Mesendoderm (in vitro differentiated cells): ENCODE measurements around the gene SDR42E2.

ENCODE experiments used
- DNase-seq: peaks from one replicate; pipeline ENCODE4 v3.0.0; 2013
- H2AK5ac ChIP-seq: 2 replicates; pipeline ENCODE4 v1.6.1; 2013; ENCODE audit warnings: low read length, inconsistent platforms
- H2BK120ac ChIP-seq: 2 replicates; pipeline ENCODE4 v1.6.1; 2013; ENCODE audit warnings: low read depth, mild to moderate bottlenecking, low read length, moderate library complexity, mixed read lengths
- H2BK15ac ChIP-seq: replicated peaks from 2 replicates; pipeline ENCODE4 v1.6.1; 2013; ENCODE audit warnings: low read depth, mild to moderate bottlenecking, moderate library complexity
- H2BK5ac ChIP-seq: 2 replicates; pipeline ENCODE4 v1.6.1; 2013; ENCODE audit warnings: low read length, inconsistent platforms
- H3K18ac ChIP-seq: 2 replicates; pipeline ENCODE4 v1.6.1; 2013; ENCODE audit warnings: mild to moderate bottlenecking, low read length, mixed read lengths
- H3K23ac ChIP-seq: one replicate; pipeline ENCODE4 v1.6.1; 2013; ENCODE audit warnings: low read length
- H3K27ac ChIP-seq: 2 replicates; pipeline ENCODE4 v1.5.1; 2013; ENCODE audit warnings: low read depth, mild to moderate bottlenecking, inconsistent platforms, low read length, moderate library complexity
- H3K27me3 ChIP-seq: 2 replicates; pipeline ENCODE4 v1.6.1; 2013; ENCODE audit warnings: low read length, control low read depth, mild to moderate bottlenecking, inconsistent platforms; ENCODE audit not compliant: insufficient read depth, poor library complexity
- H3K36me3 ChIP-seq: 2 replicates; pipeline ENCODE4 v1.6.1; 2013; ENCODE audit warnings: low read length, inconsistent platforms; ENCODE audit not compliant: control insufficient read depth, insufficient read depth
- H3K4ac ChIP-seq: one replicate; pipeline ENCODE4 v1.6.1; 2013; ENCODE audit warnings: low read depth, mild to moderate bottlenecking, low read length, moderate library complexity
- H3K4me1 ChIP-seq: 2 replicates; pipeline ENCODE4 v1.6.1; 2013; ENCODE audit warnings: low read depth, low read length, inconsistent platforms; ENCODE audit not compliant: control insufficient read depth
- H3K4me2 ChIP-seq: 2 replicates; pipeline ENCODE4 v1.6.1; 2013; ENCODE audit warnings: low read length
- H3K4me3 ChIP-seq: 2 replicates; pipeline ENCODE4 v1.5.1; 2013; ENCODE audit warnings: mild to moderate bottlenecking, low read length
- H3K56ac ChIP-seq: one replicate; pipeline ENCODE4 v1.6.1; 2013; ENCODE audit warnings: low read length
- H3K79me1 ChIP-seq: 2 replicates; pipeline ENCODE4 v1.6.1; 2013; ENCODE audit warnings: low read length, inconsistent platforms
- H3K79me2 ChIP-seq: 2 replicates; pipeline ENCODE4 v1.6.1; 2013; ENCODE audit warnings: mild to moderate bottlenecking, low read length; ENCODE audit not compliant: control insufficient read depth, insufficient read depth
- H3K9ac ChIP-seq: 2 replicates; pipeline ENCODE4 v1.6.1; 2013; ENCODE audit warnings: low read length, inconsistent platforms
- H4K5ac ChIP-seq: one replicate; pipeline ENCODE4 v1.6.1; 2013; ENCODE audit warnings: low read length
- H4K8ac ChIP-seq: one replicate; pipeline ENCODE4 v1.6.1; 2013; ENCODE audit warnings: low read depth, mild to moderate bottlenecking, control low read depth, low read length, moderate library complexity
- WGBS: extraction: QIAGEN DNeasy Blood & Tissue Kit; methylation state at CpG from one replicate; pipeline ENCODE4 v1.1.7; 2013; ENCODE audit warnings: low lambda C conversion rate, missing lambda C conversion rate; ENCODE audit not compliant: insufficient coverage; ENCODE audit errors: extremely low coverage; 5-methylcytosine and 5-hydroxymethylcytosine counted together

SDR42E2 gene

GRCh38 chr16:22190081-22190775 lies 27.9 kb downstream of the SDR42E2 start:
- no CpG with 5 or more reads among the region's 72 CpGs for WGBS
- Histone ChIP-seq H2BK5ac (no peak overlapping the region), H3K18ac (no peak overlapping the region), H2AK5ac (no peak overlapping the region), H3K4me1 (no peaks in the 10 kb centered on the region), H3K27me3 (no peaks in the 10 kb centered on the region), H3K9ac (peak overlapping the region; percentile 70), H2BK120ac (no peak overlapping the region), H3K23ac (no peak overlapping the region), H3K36me3 (no peaks in the 10 kb centered on the region), H4K8ac (no peak overlapping the region), H3K4me3 (peak overlapping the region; percentile 58), H3K4ac (no peak overlapping the region), H3K56ac (peak overlapping the region; percentile 88), H3K27ac (no peak overlapping the region), H4K5ac (no peak overlapping the region), H3K4me2 (peak overlapping the region; percentile 96), H3K79me1 (no peaks in the 10 kb centered on the region), H3K79me2 (no peaks in the 10 kb centered on the region), H2BK15ac (no peak overlapping the region)
- no peak for DNase-seq

GRCh38 chr16:22190776-22191531 lies 28.6 kb downstream of the SDR42E2 start:
- Histone ChIP-seq H3K27ac (peak overlapping the region; percentile 47), H3K4ac (no peak overlapping the region), H3K4me1 (no peaks in the 10 kb centered on the region), H3K9ac (peak overlapping the region; percentile 70), H3K79me1 (no peaks in the 10 kb centered on the region), H2BK15ac (no peak overlapping the region), H2BK5ac (no peak overlapping the region), H2BK120ac (no peak overlapping the region), H3K79me2 (no peaks in the 10 kb centered on the region), H3K18ac (no peak overlapping the region), H3K27me3 (no peaks in the 10 kb centered on the region), H2AK5ac (no peak overlapping the region), H3K4me2 (peak overlapping the region; percentile 50), H3K56ac (peak overlapping the region; percentile 87), H3K36me3 (no peaks in the 10 kb centered on the region), H3K4me3 (peak overlapping the region; percentile 57), H4K8ac (no peak overlapping the region), H4K5ac (no peak overlapping the region), H3K23ac (no peak overlapping the region)
- DNase-seq: peak; percentile 99
- WGBS: no CpG with 5 or more reads among the region's 43 CpGs

GRCh38 chr16:22191532-22192260 lies 29.4 kb downstream of the SDR42E2 start:
- H3K36me3 ChIP-seq: no peaks in the 10 kb centered on the region
- H3K23ac ChIP-seq: no peak overlapping the region
- H3K56ac ChIP-seq: peak overlapping the region; percentile 87
- no peak overlapping the region for H3K27ac ChIP-seq
- H4K5ac ChIP-seq: no peak overlapping the region
- H2BK5ac ChIP-seq: no peak overlapping the region
- peak overlapping the region; percentile 67 for H3K9ac ChIP-seq
- no peaks in the 10 kb centered on the region for H3K27me3 ChIP-seq
- H3K79me2 ChIP-seq: no peaks in the 10 kb centered on the region
- H2AK5ac ChIP-seq: no peak overlapping the region
- no peak overlapping the region for H2BK120ac ChIP-seq
- peak overlapping the region; percentile 50 for H3K4me2 ChIP-seq
- H3K79me1 ChIP-seq: no peaks in the 10 kb centered on the region
- H3K4me3 ChIP-seq: peak overlapping the region; percentile 22
- no peak overlapping the region for H3K18ac ChIP-seq
- DNase-seq: no peak
- H4K8ac ChIP-seq: no peak overlapping the region
- H3K4me1 ChIP-seq: no peaks in the 10 kb centered on the region
- 100% methylated on average over 1 of the region's 9 CpGs for WGBS
- H2BK15ac ChIP-seq: no peak overlapping the region
- no peak overlapping the region for H3K4ac ChIP-seq

GRCh38 chr16:22192261-22193062 lies 30.2 kb downstream of the SDR42E2 start:
- H3K18ac ChIP-seq: no peak overlapping the region

DNA sequence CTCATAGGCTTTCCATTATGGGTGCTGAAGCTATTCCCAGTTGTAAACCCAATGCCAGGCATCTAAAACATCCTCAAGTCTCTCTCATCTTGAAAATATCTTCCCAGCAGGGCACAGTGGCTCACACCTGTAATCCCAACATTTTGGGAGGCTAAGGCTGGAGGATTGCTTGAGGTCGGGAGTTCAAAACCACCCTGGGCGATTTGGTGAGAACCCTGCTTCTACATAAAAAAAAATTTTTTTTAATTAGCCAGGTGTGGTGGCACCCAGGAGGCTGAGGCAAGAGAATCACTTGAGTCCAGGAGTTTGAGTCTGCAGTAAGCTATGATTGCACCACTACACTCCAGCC lies 30.7 kb downstream of the SDR42E2 start:
- no peak overlapping the region for H2BK120ac ChIP-seq
- H4K5ac ChIP-seq: no peak overlapping the region
- no peak overlapping the region for H3K4ac ChIP-seq
- no peaks in the 10 kb centered on the region for H3K27me3 ChIP-seq
- H3K36me3 ChIP-seq: no peaks in the 10 kb centered on the region
- no peak overlapping the region for H3K4me2 ChIP-seq
- H3K56ac ChIP-seq: no peak overlapping the region
- H3K27ac ChIP-seq: no peak overlapping the region
- no peak overlapping the region for H2BK15ac ChIP-seq
- DNase-seq: no peak
- no peaks in the 10 kb centered on the region for H3K79me2 ChIP-seq
- H2BK5ac ChIP-seq: no peak overlapping the region
- no peak overlapping the region for H2AK5ac ChIP-seq
- no peak overlapping the region for H3K4me3 ChIP-seq
- no peaks in the 10 kb centered on the region for H3K79me1 ChIP-seq
- WGBS: no CpG with 5 or more reads among the region's 2 CpGs
- no peaks in the 10 kb centered on the region for H3K4me1 ChIP-seq
- H3K23ac ChIP-seq: no peak overlapping the region
- H3K9ac ChIP-seq: no peak overlapping the region
- H4K8ac ChIP-seq: no peak overlapping the region
- H3K18ac ChIP-seq: no peak overlapping the region

More at GRCh38 chr16:22192261-22193062, 30.2 kb downstream of the SDR42E2 start:
- Histone ChIP-seq H3K27me3 (no peaks in the 10 kb centered on the region), H3K27ac (no peak overlapping the region), H2BK5ac (no peak overlapping the region), H2BK120ac (no peak overlapping the region), H4K5ac (no peak overlapping the region), H3K4me3 (no peak overlapping the region), H3K4me1 (no peaks in the 10 kb centered on the region), H3K4ac (no peak overlapping the region), H2BK15ac (no peak overlapping the region), H3K56ac (no peak overlapping the region), H3K79me2 (no peaks in the 10 kb centered on the region), H3K23ac (no peak overlapping the region), H3K4me2 (no peak overlapping the region), H3K9ac (no peak overlapping the region), H3K36me3 (no peaks in the 10 kb centered on the region), H4K8ac (no peak overlapping the region), H2AK5ac (no peak overlapping the region), H3K79me1 (no peaks in the 10 kb centered on the region)
- no peak for DNase-seq
- WGBS: no CpG with 5 or more reads among the region's 16 CpGs
